Suprapubic skin (tissue), 3 donors: ENCODE measurements around the gene ELP1.

ENCODE experiments used
- POLR2A ChIP-seq, 2 donors: fragments of 450-650 bp; IDR thresholded peaks; one replicate each; pipeline ENCODE4 v1.6.1; 2017; ENCODE audit warnings: antibody characterized with exemption in 2 of 2, mild to moderate bottlenecking in 2 of 2, moderate library complexity in 2 of 2
- TF ChIP-seq, protein P1 (sequence below), 2 donors: fragments of 200-600 bp in 1 of 2; fragments of 450-650 bp in 1 of 2; sonication (generic) in 1 of 2; IDR thresholded peaks; one replicate each; pipeline ENCODE4 v1.5.1; 2016 to 2019; ENCODE audit warnings: antibody characterized with exemption in 2 of 2, mild to moderate bottlenecking in 1 of 2, moderate library complexity in 1 of 2

DNA sequence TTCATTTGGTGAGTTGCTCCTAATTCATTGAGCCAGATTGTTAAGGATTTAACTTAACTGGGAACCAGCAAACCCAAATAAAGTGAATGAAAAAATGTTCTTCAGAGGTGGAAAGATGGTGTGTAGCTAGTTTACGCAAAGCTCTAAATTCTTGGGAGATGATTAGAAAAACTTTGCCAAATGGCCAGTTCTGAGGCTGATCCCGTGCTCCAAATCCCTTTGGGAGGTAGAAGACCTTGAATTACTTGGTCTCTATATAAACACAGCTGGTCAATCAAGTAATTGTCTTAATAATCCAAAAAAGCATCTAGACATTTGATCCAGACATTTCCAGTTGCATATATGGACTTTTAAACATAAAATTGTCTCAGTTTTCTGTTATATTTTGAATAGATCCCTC is 89.5 kb downstream of the ELP1 start:
- TF ChIP-seq, protein P1, sequence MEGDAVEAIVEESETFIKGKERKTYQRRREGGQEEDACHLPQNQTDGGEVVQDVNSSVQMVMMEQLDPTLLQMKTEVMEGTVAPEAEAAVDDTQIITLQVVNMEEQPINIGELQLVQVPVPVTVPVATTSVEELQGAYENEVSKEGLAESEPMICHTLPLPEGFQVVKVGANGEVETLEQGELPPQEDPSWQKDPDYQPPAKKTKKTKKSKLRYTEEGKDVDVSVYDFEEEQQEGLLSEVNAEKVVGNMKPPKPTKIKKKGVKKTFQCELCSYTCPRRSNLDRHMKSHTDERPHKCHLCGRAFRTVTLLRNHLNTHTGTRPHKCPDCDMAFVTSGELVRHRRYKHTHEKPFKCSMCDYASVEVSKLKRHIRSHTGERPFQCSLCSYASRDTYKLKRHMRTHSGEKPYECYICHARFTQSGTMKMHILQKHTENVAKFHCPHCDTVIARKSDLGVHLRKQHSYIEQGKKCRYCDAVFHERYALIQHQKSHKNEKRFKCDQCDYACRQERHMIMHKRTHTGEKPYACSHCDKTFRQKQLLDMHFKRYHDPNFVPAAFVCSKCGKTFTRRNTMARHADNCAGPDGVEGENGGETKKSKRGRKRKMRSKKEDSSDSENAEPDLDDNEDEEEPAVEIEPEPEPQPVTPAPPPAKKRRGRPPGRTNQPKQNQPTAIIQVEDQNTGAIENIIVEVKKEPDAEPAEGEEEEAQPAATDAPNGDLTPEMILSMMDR (IDR thresholded peaks at IDR 0.05) = no peak
- no peak for TF ChIP-seq POLR2A (IDR thresholded peaks at IDR 0.05)
